HEK293T (cell line): ENCODE results near the gene NELFB.

Source experiments
- CTCF ChIA-PET: fragments of 350-600 bp; formaldehyde crosslinking; extraction: SDS; loops from one replicate; lab custom pipeline; 2021; ENCODE audit warnings: antibody characterized with exemption, inconsistent platforms; lab: Yijun Ruan, JAX
- POLR2A ChIA-PET: fragments of 350-600 bp; formaldehyde crosslinking; extraction: SDS; loops from one replicate; lab custom pipeline; 2020; ENCODE audit warnings: antibody characterized with exemption, inconsistent platforms; lab: Yijun Ruan, JAX
- DNase-seq: peaks from one replicate; pipeline ENCODE4 v3.0.0; 2012; ENCODE audit warnings: mixed read lengths; ENCODE audit errors: extremely low spot score
- ARNT ChIP-seq: fragments of 450-650 bp; IDR thresholded peaks from 2 replicates; pipeline ENCODE4 v1.6.1; 2017; ENCODE audit warnings: mild to moderate bottlenecking
- BHLHE40 ChIP-seq: fragments of 450-650 bp; IDR thresholded peaks from 2 replicates; pipeline ENCODE4 v1.6.1; 2016; ENCODE audit warnings: mild to moderate bottlenecking, moderate library complexity, borderline replicate concordance
- CTBP1 ChIP-seq: fragments of 450-650 bp; IDR thresholded peaks from 2 replicates; pipeline ENCODE4 v1.6.1; 2016; ENCODE audit warnings: borderline replicate concordance
- ELF4 ChIP-seq: fragments of 450-650 bp; IDR thresholded peaks from 2 replicates; pipeline ENCODE4 v1.6.1; 2017; ENCODE audit warnings: antibody characterized with exemption
- FOXA1 ChIP-seq: fragments of 450-650 bp; IDR thresholded peaks from 2 replicates; pipeline ENCODE4 v1.6.1; 2016; ENCODE audit warnings: mild to moderate bottlenecking
- FOXK2 ChIP-seq: fragments of 450-650 bp; IDR thresholded peaks from 2 replicates; pipeline ENCODE4 v1.6.1; 2016; ENCODE audit warnings: mild to moderate bottlenecking
- FOXM1 ChIP-seq: fragments of 450-650 bp; IDR thresholded peaks from 2 replicates; pipeline ENCODE4 v1.6.1; 2017; ENCODE audit warnings: mild to moderate bottlenecking, borderline replicate concordance
- HDGF ChIP-seq: fragments of 450-650 bp; IDR thresholded peaks from 2 replicates; pipeline ENCODE4 v1.6.1; 2017; ENCODE audit warnings: antibody characterized with exemption, borderline replicate concordance
- L3MBTL2 ChIP-seq: fragments of 450-650 bp; conservative IDR thresholded peaks from 2 replicates; pipeline ENCODE4 v1.6.1; 2016; ENCODE audit warnings: mild to moderate bottlenecking
- LEF1 ChIP-seq: fragments of 450-650 bp; IDR thresholded peaks from 2 replicates; pipeline ENCODE4 v1.6.1; 2017; ENCODE audit warnings: mild to moderate bottlenecking, borderline replicate concordance
- NFRKB ChIP-seq: fragments of 450-650 bp; IDR thresholded peaks from 2 replicates; pipeline ENCODE4 v1.6.1; 2016; ENCODE audit warnings: mild to moderate bottlenecking, moderate library complexity
- PKNOX1 ChIP-seq: fragments of 450-650 bp; IDR thresholded peaks from 2 replicates; pipeline ENCODE4 v1.6.1; 2016
- SP1 ChIP-seq: fragments of 450-650 bp; IDR thresholded peaks from 2 replicates; pipeline ENCODE4 v1.6.1; 2017
- SUZ12 ChIP-seq: fragments of 450-650 bp; IDR thresholded peaks from 2 replicates; pipeline ENCODE4 v1.6.1; 2016; ENCODE audit warnings: mild to moderate bottlenecking
- TARDBP ChIP-seq: fragments of 450-650 bp; IDR thresholded peaks from 2 replicates; pipeline ENCODE4 v1.6.1; 2016
- ZNF384 ChIP-seq: fragments of 450-650 bp; IDR thresholded peaks from 2 replicates; pipeline ENCODE4 v1.6.1; 2016

The NELFB gene

GRCh38 chr9:137295238-137295811, 40.2 kb downstream of the NELFB start:
- DNase-seq: peak; percentile 80

GRCh38 chr9:137295849-137296669, 40.9 kb downstream of the NELFB start:
- ChIA-PET POLR2A (interaction anchor here (1.1 kb wide), 1 partner anchor 127 kb away, joined by 4 read pairs; the partner anchor contains the start of genes EXD3 and NOXA1), CTCF (interaction anchor here (0.6 kb wide), 1 partner anchor 50 kb away, joined by 3 read pairs; no protein-coding TSS in a partner anchor)
- no peak for TF ChIP-seq TARDBP
- TF ChIP-seq ELF4: no peak
- TF ChIP-seq SP1: no peak
- TF ChIP-seq HDGF: no peak
- no peak for TF ChIP-seq FOXA1
- no peak for TF ChIP-seq LEF1
- no peak for TF ChIP-seq L3MBTL2
- no peak for TF ChIP-seq NFRKB
- no peak for TF ChIP-seq ZNF384
- no peak for TF ChIP-seq FOXK2
- TF ChIP-seq SUZ12: no peak
- TF ChIP-seq ARNT: no peak
- TF ChIP-seq PKNOX1: no peak
- no peak for TF ChIP-seq BHLHE40
- TF ChIP-seq FOXM1: no peak
- TF ChIP-seq CTBP1: no peak
- DNase-seq: no peak

More at GRCh38 chr9:137295238-137295811, 40.2 kb downstream of the NELFB start:
- ChIA-PET POLR2A (no interaction called here), CTCF (no interaction called here)
- TF ChIP-seq ARNT: 0 out of 2 replicates have a peak, but pooled peaks have one; percentile 42
- no peak for TF ChIP-seq ZNF384

GRCh38 chr9:137296670-137297664, 41.8 kb downstream of the NELFB start:
- DNase-seq: no peak
- ChIA-PET POLR2A (interaction anchor here (1.1 kb wide), 1 partner anchor 126 kb away, joined by 4 read pairs; the partner anchor contains the start of genes EXD3 and NOXA1), CTCF (interaction anchor here (0.6 kb wide), 2 partner anchors 10 to 49 kb away, joined by 3 read pairs; no protein-coding TSS in a partner anchor)
- no peak for TF ChIP-seq FOXK2
- no peak for TF ChIP-seq ELF4
- no peak for TF ChIP-seq L3MBTL2
- no peak for TF ChIP-seq SUZ12
- TF ChIP-seq SP1: no peak
- no peak for TF ChIP-seq ZNF384
- TF ChIP-seq ARNT: no peak
- TF ChIP-seq BHLHE40: no peak
- TF ChIP-seq PKNOX1: no peak
- TF ChIP-seq HDGF: no peak
- TF ChIP-seq CTBP1: no peak
- TF ChIP-seq TARDBP: no peak
- TF ChIP-seq NFRKB: no peak
- no peak for TF ChIP-seq FOXM1
- TF ChIP-seq LEF1: no peak

- no peak for TF ChIP-seq LEF1
- TF ChIP-seq NFRKB: no peak
- TF ChIP-seq FOXA1: no peak
- no peak for TF ChIP-seq ARNT
- no peak for TF ChIP-seq SUZ12
- TF ChIP-seq FOXM1: no peak
- TF ChIP-seq TARDBP: no peak
- no peak for TF ChIP-seq HDGF
- no peak for TF ChIP-seq PKNOX1
- TF ChIP-seq BHLHE40: no peak
- no peak for TF ChIP-seq ELF4
- DNase-seq: no peak
- ChIA-PET CTCF (interaction anchor here (0.6 kb wide), 1 partner anchor 11 kb away, joined by 3 read pairs; no protein-coding TSS in a partner anchor), POLR2A (no interaction called here)
Measured at GRCh38 chr9:137297966-137298365, 42.8 kb downstream of the NELFB start.
